ENCODE data around the gene PHACTR1.

- TF ChIP-seq CTCF (IDR thresholded peaks at IDR 0.05) = no peak
- no peak for TF ChIP-seq POLR2A (IDR thresholded peaks at IDR 0.05)
Observed at GRCh38 chr6:12806136-12806535, 89.6 kb downstream of the PHACTR1 start.
